NCI-H524 treated with DMSO at 0.1 percent for 48 hours (cell line): ENCODE measurements around the gene FSHB.
"Not testable (repeated sequence)": the region's sequence is repeated elsewhere in the genome, so short reads cannot be mapped to it uniquely, and the experiment has no call there.

Source experiments
- DNase-seq: peaks from one replicate; lab custom pipeline; 2025; lab: John Stamatoyannopoulos, UW

Gene FSHB

DNA sequence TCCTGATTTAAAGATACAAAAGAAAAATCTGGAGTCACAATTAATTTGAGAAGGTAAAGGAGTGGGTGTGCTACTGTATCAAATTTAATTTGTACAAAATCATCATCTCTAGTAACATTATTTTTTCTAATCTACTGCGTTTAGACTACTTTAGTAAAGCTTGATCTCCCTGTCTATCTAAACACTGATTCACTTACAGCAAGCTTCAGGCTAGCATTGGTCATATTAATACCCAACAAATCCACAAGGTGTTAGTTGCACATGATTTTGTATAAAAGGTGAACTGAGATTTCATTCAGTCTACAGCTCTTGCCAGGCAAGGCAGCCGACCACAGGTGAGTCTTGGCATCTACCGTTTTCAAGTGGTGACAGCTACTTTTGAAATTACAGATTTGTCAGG lies at the start of gene FSHB:
FSHB (plus strand) TSS at position 301 of the 400 bp plus-strand sequence. CDS start 889 bp downstream, outside the sequence.
- no peak for DNase-seq

DNA sequence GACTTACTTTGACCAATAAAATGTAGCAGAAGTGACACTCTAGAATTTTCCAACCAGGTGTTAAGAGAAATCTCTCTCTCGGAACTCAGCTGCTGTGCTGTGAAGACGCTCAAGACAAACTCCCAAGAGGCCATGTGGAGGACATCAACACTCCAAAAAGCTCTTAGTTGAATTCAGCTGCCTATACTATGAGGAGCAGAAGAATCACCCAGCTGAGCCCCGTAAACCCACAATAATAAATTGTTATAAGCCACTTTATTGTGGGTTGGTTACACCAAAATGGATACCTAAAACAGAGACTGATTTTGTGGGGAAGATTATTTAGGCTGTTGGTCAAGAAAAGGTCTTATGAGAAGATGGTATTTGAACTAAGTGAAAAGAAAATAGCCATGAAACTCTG lies 44.1 kb upstream of the FSHB start:
- no peak for DNase-seq

DNA sequence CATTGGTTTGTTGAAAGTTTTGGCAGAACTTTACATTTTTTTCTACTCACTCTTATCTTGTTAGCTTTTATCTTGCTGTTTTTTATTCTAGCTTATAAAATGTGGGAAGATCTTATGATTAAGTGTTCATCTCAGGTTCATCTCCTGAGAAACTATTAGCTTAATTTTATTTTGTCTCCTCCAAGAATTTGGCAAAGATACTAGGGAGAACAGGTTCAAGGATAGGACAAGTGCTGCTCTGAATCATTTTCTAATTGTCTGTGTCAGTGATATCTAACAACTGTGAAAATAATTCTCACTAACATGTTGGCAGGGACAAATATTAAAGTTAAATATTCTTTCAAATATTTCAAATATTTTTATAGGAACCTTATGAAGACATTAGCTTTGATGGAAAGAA lies 38.2 kb upstream of the FSHB start:
- DNase-seq = no peak

DNA sequence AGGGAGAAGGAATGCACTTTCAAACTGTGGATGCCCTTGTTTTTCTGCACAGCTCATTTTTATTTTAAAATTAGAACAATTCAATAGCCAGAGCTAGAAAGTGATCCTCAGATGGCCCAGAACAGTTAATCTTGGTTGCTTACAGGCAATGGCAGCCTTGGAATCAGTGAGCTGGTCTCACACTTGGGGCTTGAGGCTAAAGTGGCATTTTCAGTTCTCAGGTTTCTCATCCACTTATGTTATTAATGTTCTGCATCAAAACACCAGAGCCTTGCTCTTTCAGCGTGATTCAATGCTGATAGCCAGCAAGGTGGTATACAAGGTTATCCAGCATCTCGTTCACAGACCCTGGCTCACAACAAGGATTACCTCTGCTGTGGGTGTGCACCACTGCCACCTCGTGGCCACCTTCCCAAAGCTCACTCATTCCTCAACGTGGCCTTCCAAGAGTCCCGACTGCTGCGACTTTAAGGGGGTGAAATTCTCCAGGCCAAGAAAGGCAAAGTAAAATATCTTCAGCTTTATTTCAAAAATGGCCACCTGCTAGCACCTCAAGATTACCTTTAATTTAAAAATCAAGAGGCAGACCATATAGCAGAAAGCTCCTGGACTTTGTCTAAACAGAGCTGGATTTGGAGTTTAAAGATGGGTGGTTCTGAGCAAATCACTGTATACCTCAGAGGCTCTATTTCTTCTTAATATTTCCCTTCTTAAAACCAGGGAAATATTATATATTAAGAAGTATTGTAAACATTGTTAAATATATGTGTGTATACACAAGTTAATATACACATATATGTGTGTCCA lies 34.2 kb upstream of the FSHB start:
- DNase-seq = no peak

DNA sequence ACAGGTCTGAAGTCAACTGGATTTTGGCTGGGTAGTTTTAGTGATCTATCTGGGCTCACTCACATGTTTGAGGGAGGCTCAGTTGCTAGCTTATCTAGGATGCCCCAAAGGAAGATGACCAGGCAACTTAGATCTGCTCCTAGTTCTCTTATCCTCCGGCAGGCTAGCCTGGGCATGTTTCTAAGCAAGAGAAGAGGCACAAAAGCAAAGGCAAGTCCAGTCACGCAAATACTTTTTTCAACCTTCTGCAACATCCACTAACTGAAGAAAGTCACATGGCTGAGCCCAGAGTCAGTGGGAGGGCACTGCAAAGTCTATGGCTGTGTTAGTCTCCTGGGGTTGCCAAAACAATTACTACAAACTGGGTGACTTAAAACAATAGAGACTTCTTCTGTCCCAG lies 32.9 kb upstream of the FSHB start:
- no peak for DNase-seq

DNA sequence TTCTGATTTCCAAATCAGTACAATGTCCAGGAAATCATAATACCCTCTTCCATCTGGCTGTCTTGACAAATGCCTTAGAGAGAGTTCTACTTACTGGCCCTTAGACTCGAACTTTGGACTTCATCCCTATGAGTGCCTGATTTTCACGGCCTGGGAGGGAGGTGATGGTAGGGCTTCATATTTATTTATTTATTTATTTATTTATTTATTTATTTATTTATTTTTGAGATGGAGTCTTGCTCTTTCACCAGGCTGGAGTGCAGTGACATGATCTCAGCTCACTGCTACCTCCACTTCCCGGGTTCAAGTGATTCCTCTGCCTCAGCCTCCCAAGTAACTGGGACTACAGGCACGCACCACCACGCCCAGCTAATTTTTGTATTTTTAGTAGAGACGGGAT lies 27.8 kb upstream of the FSHB start:
- not testable (repeated sequence) for DNase-seq

DNA sequence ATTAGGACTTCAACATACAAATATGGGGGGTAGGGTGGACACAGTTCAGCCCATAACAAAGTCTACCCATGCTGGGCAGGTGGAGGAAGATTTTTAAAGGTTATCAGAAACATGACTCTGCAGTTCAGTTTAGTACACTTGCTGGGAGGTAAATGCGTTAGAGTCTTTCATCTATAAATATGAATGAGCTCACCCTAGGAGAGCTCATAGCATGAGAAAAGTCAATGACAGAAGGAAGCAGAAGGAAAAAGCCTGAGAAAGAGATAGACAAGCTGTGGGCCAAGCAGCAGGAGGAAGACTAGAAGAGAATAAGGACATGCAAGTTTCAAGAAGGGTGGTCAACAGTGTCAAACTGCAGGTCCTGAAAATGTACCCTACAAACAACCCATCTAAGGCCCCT lies 27.0 kb upstream of the FSHB start:
- no peak for DNase-seq

DNA sequence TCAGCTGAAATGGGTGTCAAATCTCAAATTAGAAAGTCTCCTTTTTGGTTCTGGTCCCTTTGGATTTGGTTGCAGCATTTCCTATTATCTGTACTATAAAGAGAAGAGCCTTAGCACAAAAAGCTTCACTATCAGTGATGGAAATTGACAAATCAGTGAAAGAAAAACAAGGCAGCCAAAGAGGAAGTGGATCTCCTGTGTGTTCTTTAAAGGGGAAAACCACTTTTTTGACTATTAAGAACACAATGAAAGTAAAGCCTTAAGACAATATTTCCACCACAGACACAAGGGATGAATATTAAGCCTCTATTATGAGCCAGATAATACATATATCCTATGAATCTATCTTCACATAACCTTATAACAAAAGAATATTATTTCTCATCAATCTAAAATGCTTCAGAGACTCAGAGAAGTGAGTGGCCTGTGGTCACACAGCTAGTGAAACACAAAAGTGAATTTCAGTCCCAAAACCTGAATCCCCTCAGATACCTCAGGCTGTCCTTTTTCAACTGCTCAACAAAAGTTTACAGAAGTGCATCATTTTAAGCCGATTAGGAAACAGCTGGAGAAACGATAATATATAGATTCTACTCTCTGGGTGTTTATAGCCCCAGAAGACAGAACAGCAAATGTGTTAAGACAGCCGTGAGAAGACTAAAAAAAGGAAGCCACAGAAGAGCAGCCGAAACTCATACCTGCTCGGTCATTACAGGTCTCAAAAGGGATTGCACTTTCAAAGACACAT lies 24.4 kb upstream of the FSHB start:
- no peak for DNase-seq

DNA sequence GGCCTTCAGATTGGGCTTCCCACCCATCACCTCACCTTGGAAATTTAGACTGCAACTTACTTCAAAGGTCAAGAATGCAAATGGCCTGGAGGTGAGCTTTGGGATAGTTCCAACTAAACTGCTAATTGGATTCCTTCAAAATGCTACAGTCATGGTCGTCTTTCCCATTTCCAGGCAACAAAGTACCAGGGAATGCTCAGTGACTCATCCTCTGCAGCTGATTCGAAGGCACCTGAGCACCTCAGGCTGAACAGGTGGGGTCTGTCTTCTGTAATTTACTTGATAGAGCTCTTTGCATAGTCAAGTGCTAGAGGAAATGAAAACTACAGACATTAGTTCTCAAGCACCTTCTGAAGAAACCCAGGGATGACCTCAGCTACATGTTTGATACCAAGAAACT lies 20.5 kb upstream of the FSHB start:
- no peak for DNase-seq

DNA sequence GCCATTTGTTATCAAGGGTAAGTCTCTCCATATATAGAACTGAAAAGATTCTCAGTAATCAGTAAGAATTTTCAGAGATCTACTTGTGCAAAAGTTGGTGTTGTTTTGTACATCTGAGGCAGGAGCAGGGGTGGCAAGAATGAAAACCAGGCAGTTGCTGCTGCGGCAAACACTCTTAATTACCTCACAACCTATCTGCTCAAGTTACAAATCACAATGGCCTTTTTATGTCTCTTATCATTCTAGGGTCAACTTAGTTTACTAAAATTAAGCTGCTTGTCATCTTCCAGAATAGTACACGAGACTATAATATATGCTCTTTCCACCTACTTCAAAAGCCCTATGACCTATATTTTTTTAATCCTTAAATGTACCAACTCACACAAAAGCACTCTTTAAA lies 14.3 kb upstream of the FSHB start:
- no peak for DNase-seq

DNA sequence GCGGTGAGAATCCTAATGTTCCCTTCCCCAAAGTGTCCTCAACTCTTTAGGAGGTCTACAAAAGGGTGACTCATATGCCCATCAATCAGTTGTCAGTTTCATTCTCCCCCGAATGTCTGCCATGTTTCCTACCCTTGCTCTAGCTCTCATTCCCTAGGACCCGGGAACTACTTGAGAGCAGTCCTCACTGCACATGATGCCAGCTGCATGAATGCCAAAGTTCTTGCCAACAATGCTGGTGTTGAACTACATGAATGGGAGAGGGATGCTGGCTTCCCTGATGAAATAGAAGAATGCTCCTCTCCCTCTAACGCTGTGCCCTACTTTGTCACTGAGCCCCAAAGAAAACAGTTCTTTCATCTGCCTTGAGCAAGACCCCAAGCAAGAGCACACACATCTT lies 12.5 kb upstream of the FSHB start:
- no peak for DNase-seq

DNA sequence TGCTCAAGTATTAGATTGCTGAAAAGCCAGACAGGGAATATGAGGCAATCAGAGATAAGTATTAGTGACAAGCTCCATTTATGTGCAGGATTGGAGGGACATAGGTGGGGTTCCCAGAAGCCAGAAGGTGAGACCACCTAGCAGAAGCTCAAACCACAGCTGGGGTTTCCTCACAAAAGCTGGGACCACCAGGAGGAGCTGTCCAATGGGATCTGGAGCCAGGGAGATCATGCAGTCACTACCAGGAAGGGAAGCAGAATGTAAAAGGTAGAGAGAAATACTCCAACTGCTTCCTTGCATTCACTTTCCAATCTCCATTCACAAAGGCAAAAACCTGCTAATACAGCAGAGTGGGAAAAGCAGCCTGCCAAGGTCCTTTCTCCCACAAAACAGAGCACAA lies 5.2 kb upstream of the FSHB start:
- no peak for DNase-seq

DNA sequence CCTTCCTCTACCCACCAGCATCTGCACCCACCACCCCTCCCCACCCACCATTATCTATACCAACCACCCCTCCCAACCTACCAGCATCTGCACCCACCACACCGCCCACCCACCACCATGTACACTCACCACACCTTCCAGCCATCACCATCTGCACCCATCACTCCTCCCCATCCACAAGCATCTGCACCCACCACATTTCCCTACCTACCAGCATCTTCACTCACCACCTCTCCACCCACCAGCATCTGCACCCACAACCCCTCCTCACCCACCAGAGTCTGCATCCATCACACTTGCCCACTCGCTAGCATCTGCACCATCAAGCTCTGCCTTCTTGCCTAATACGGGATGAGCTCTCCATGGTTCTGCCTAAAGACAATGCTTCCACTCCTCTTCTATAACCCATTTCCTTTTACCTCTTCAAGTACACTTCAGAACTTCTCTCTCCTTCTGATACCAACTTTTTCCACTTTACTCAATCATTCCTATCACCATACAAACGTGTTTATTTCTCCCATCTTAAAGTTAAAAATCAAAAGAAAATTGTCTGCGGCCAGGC lies 2.4 kb upstream of the FSHB start:
- DNase-seq = no peak

DNA sequence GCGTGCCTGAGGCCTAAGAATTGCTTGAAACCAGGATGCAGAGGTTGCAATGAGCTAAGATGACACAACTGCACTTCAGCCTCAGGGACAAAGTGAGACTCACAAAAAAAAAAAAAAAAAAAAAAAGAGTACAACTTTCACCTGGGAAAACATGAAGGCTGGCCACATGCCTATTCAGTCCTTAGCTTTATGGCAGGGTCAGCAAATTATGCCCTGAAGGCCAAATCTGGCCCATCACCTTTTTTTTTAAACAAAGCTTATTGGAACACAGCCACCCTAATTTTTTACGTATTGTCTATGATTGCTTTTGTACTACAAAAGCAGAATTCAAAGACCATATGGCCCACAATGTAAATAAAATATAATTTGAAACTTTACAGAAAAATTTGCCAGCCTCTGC lies 8.2 kb downstream of the FSHB start:
- DNase-seq = no peak

DNA sequence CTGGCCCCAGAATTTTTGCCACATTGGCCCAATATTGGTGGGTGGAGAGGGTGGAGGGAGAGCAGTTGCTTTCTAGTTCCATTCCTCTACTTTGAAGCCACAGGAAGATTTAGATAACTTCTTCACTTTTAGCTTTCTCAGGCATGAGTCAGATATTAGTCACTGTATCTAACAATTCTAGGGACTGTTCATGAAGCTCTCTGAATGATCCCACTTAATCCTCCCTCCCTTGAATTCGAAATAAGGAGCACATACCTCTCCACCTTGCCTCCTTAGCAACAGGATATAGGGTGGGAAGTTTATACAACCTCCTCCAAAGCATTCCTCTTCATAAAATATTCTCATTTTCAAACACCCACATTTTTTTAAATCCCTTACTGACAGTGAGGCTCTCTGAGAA lies 13.5 kb downstream of the FSHB start:
- DNase-seq = no peak

DNA sequence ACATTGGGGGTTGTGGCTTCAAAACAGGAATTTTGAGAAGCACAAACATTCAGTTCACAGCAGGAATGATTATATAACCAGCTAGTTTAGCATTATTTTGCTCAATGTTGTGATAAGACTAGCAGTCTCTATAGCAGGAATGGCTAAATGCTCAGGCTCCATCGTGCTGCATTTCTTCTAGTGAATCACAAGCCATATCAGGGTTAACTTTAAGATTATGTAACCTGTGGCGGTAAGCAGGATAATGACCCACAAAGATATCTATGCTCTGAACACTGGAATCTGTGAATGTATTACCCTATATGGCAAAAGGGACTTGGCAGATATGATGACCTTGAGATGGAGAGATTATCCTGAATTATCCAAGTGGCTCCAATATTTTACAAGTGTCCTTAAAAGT lies 14.8 kb downstream of the FSHB start:
- DNase-seq = no peak

DNA sequence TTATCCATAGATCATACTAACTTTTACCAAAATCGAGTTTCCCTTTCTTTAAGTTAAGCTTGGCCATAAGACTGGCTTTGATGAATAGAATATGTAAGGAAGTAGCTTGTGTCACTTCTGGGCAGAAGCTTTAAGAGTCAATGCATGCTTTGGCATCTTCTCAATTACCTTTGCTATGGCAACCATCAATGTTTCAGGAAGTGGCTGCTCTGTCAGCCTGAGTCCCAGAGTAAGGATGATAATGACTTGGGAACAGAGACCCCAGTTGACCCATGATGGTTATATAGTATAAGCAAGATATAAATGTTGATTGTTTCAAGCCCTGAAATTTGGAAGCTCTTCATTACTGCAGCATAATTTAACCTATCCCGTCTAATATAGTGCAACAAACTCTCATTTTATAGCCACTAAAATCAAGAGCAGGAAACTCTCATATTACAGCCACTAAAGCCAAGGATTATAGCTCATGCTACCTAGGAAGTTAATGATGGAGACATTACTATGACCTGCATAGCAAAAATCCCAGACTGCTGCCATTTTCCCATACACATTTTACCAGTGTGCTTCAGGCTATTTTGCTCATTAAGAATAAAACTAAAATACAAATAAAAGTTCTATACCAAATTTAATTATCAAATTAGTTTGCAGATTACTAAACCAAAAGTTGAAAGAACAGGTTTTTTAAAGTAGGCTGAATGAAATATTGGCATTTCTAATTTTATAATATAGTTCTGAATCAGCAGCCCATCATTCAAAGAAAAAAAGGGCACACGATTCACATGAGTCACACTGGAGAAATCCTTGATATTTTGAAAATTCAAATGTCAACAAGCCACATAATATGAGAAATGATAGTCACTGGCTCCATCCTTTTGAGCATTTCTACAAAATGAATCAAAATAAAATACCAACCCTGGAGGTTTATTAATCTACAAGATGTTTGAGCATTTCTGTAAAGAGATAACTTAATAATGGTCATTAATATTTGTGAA lies 23.8 kb downstream of the FSHB start:
- DNase-seq = no peak

DNA sequence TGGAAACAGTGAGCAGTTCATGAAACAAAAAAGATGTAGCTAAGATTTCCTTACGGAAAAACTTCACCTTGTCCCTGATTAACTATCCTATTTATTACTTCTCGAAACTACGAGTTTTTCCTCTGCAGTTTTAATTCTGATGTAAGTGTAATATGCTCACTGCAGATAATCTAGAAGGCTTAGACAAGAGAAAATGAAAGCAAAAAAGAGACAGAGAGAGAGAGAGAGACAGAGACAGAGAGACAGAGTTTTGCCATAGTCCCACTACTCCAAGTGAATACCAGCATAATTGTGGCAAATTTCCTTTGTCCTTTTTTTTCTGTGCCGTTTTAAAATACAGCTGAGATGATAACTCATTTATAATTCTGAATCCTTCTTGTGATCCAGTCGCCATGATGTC lies 24.8 kb downstream of the FSHB start:
- no peak for DNase-seq

DNA sequence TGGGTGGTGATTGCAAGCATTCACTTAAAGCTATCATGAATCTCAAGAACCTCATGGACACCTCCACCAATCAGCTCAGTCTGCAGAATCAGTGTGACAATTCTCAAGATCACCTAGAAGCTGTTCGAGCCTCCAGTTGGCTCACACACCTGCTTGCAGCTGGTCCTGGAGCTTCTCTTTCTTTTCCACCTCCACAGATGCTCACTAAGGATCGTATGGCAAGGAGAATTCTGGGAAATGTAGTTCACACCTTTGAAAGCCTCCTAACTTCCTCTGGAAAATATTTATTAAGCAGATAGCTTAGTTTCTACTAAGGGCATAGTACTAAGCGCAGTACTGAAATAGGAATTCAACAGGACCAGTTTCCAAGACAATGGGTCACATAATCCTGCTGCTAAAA lies 26.2 kb downstream of the FSHB start:
- no peak for DNase-seq

DNA sequence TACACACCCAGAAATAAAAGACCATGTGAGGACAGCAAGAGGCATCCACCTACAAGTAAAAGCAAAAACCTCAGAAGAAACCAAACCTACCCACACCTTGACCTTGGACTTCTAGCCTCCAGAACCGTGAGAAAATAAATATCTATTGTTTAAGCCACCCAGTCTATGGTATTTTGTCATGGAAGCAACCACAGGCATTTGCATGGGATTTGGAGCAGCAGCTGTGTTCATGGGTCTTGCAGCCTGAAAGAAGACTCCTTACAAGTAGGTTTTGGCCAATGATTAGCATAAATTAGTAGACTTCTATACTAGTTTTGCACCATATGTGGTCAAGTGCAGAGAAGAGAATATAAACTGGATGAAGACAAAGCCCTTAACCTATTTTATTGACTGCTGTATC lies 27.9 kb downstream of the FSHB start:
- no peak for DNase-seq

DNA sequence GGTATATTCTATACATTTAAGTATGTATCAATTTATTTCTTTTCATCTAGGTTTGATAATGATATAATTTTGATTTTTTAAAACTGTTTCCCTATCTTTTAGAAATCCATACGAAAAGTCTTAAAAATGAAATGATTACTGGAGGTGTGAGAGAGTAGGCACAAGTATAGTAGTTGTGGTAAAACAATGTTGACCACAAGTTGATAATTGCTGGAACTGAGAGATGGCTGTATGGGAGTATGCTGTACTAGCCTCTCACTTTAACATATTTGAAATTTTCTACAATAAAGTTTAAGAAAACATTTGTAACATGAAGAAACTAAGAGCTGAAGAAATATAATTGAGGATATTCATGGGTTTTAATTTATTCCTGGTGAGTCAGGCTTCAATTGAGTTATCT lies 30.0 kb downstream of the FSHB start:
- no peak for DNase-seq

DNA sequence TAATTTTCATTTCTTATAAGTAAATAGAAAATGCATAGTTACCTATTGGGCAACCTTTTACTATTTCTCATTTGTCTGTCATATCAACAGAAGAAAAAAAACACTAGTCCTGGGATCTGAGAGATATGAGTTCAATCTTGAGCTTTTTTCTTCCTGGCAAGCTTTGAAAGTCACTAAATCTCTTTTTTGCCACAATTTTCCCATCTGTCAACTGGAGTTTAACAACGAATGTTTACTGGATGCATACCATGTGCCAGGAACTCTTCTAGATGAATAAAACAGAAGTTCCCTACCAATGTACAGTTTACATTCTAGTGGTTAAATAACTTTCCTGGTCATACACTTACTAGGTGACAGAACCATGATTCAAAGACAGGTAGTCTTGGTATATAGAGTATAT lies 31.0 kb downstream of the FSHB start:
- no peak for DNase-seq
